Panc1 (cell line): ENCODE results near the gene PDE4B. TPM values are rescaled to one million over a fixed set of nuclear protein-coding genes. Genes with fewer than 3 reads are reported as not detected.
"Not testable (repeated sequence)": the region's sequence is repeated elsewhere in the genome, so short reads cannot be mapped to it uniquely, and the experiment has no call there.

Experiments used
- ATAC-seq: fragments of 200-7000 bp; cut with Tn5 transposase; 2 replicates; pipeline ENCODE4 v1.9.1; 2020; ENCODE audit warnings: mild to moderate bottlenecking, moderate library complexity
- BruUV-seq: library from RNA; stranded (reverse); fragments of 400-500 nt; replicated peaks from 2 replicates; lab custom pipeline; 2021; lab: Mats Ljungman, UMichigan
- CTCF ChIA-PET: fragments of 300-600 bp; sonication (Branson Sonifier 250); formaldehyde crosslinking; loops from one replicate; lab custom pipeline; 2022; ENCODE audit warnings: antibody characterized with exemption; lab: Charles Lee
- POLR2A ChIA-PET: fragments of 300-600 bp; sonication (Branson Sonifier 250); formaldehyde crosslinking; loops from one replicate; lab custom pipeline; 2022; ENCODE audit warnings: antibody characterized with exemption; lab: Charles Lee
- DNase-seq: peaks from one replicate; pipeline ENCODE4 v3.0.0-alpha.2; 2010; ENCODE audit warnings: low read depth, low spot score
- H3K27ac ChIP-seq: 2 replicates; pipeline ENCODE4 v1.5.1; 2011; ENCODE audit warnings: mild to moderate bottlenecking, low read length, inconsistent platforms
- H3K27me3 ChIP-seq: fragments of 200-500 bp; sonication (Bioruptor generic); 2 replicates; pipeline ENCODE4 v1.6.0; 2014; ENCODE audit warnings: low read length, inconsistent platforms; ENCODE audit not compliant: control insufficient read depth, insufficient read depth
- H3K36me3 ChIP-seq: fragments of 200-500 bp; sonication (Bioruptor generic); 2 replicates; pipeline ENCODE4 v1.5.1; 2014; ENCODE audit warnings: inconsistent platforms, mild to moderate bottlenecking, low read length, moderate library complexity; ENCODE audit not compliant: control insufficient read depth, insufficient read depth
- H3K4me1 ChIP-seq: 2 replicates; pipeline ENCODE4 v1.5.1; 2011; ENCODE audit warnings: inconsistent platforms, mild to moderate bottlenecking, low read length, moderate library complexity; ENCODE audit not compliant: control insufficient read depth, insufficient read depth
- H3K4me3 ChIP-seq, 2 experiments: 2 replicates each; pipeline ENCODE4 v1.5.1; 2011 to 2012; ENCODE audit warnings: low read depth in 2 of 2, low read length in 2 of 2, mild to moderate bottlenecking in 2 of 2, inconsistent platforms in 1 of 2, moderate library complexity in 1 of 2
- H3K9me3 ChIP-seq: fragments of 200-500 bp; sonication (Bioruptor generic); 2 replicates; pipeline ENCODE4 v1.5.1; 2014; ENCODE audit warnings: low read depth, mild to moderate bottlenecking, inconsistent platforms, low read length, moderate library complexity; ENCODE audit not compliant: control insufficient read depth, insufficient read depth
- CTCF ChIP-seq: fragments of 450-650 bp; IDR thresholded peaks from 2 replicates; pipeline ENCODE4 v1.5.1; 2017; ENCODE audit warnings: mild to moderate bottlenecking
- POLR2AphosphoS5 ChIP-seq: IDR thresholded peaks from 2 replicates; pipeline ENCODE4 v1.6.1; 2012; ENCODE audit warnings: mild to moderate bottlenecking, low read depth, low read length, moderate library complexity
- REST ChIP-seq, 2 experiments: IDR thresholded peaks; 2 replicates each; pipeline ENCODE4 v1.6.1; 2011 to 2012; ENCODE audit warnings: low read depth in 2 of 2, control low read depth in 1 of 2, low read length in 1 of 2, mild to moderate bottlenecking in 1 of 2, moderate library complexity in 1 of 2; ENCODE audit not compliant: insufficient read depth in 1 of 2
- SIN3A ChIP-seq: IDR thresholded peaks from 2 replicates; pipeline ENCODE4 v1.6.1; 2012; ENCODE audit warnings: low read depth, mild to moderate bottlenecking, low read length, moderate library complexity, borderline replicate concordance; ENCODE audit not compliant: insufficient read depth
- TCF7L2 ChIP-seq: IDR thresholded peaks from 2 replicates; pipeline ENCODE4 v1.6.1; 2011; ENCODE audit warnings: mild to moderate bottlenecking, low read depth, low read length, inconsistent platforms
- in situ Hi-C: cut with HindIII; loops from 2 replicates; pipeline ENCODE4 v1.10.0; 2016; ENCODE audit warnings: low sequenced_read_pairs, low pct_unique_long_range_greater_than_20kb
- intact Hi-C: fragments of 100-400 bp; cut with micrococcal nuclease; formaldehyde crosslinking; loops from one replicate; pipeline ENCODE4 v1.10.0; 2022; ENCODE audit not compliant: unreplicated experiment
- total RNA-seq: library from RNA; stranded (reverse); gene quantifications from one replicate; pipeline ENCODE4 v1.2.1, GENCODE V29; 2021; ENCODE audit not compliant: unreplicated experiment

Gene PDE4B
- total RNA-seq, 1 experiment from 2014 or later = 0.26 TPM

GRCh38 chr1:66128641-66129040 is 335.9 kb downstream of the PDE4B start:
- ATAC-seq, intact Hi-C loops, H3K9me3 ChIP-seq, H3K4me1 ChIP-seq, CTCF ChIA-PET, H3K4me3 ChIP-seq, in situ Hi-C loops, BruUV-seq, H3K27ac ChIP-seq, H3K27me3 ChIP-seq, DNase-seq, H3K36me3 ChIP-seq, POLR2A ChIA-PET: not testable (repeated sequence)

- POLR2A ChIA-PET = no interaction called here
- DNase-seq = no peak
- Histone ChIP-seq H3K9me3 (no peaks in the 10 kb centered on the region), H3K36me3 (no peaks in the 10 kb centered on the region), H3K27me3 (no peaks in the 10 kb centered on the region), H3K4me1 (no peaks in the 10 kb centered on the region), H3K27ac (no peak overlapping the region), H3K4me3 (no peak overlapping the region)
- CTCF ChIA-PET = no interaction called here
- BruUV-seq = no TSS peak
- TF ChIP-seq TCF7L2 (no peak), REST (IDR thresholded peaks at IDR 0.05; ENCODE audit: insufficient read depth in 1 of 2, low read depth in 2 of 2, low read length in 1 of 2) (no peak), SIN3A (no peak), POLR2AphosphoS5 (no peak), CTCF (no peak)
- in situ Hi-C loops = no loop called here
- intact Hi-C loops = no loop called here
- ATAC-seq = no peak
Observed at GRCh38 chr1:66132324-66132723, 339.6 kb downstream of the PDE4B start.

- ChIA-PET POLR2A (no interaction called here), CTCF (no interaction called here)
- no peak for ATAC-seq
- no peak overlapping the region for H3K27ac ChIP-seq
- DNase-seq = no peak
- in situ Hi-C loops = no loop called here
- BruUV-seq = no TSS peak
- no peaks in the 10 kb centered on the region for H3K4me1 ChIP-seq
- intact Hi-C loops = no loop called here
- H3K36me3 ChIP-seq = no peaks in the 10 kb centered on the region
- H3K27me3 ChIP-seq = no peaks in the 10 kb centered on the region
- TF ChIP-seq TCF7L2 (no peak), POLR2AphosphoS5 (no peak), REST (IDR thresholded peaks at IDR 0.05; ENCODE audit: insufficient read depth in 1 of 2, low read depth in 2 of 2, low read length in 1 of 2) (no peak), SIN3A (no peak), CTCF (no peak)
- H3K4me3 ChIP-seq = no peak overlapping the region
- no peaks in the 10 kb centered on the region for H3K9me3 ChIP-seq
Observed at GRCh38 chr1:66134004-66134403, 341.3 kb downstream of the PDE4B start.
